Measurements from ENCODE around the gene ARF5.

GRCh38 chr7:127632276-127632910 lies 44.2 kb downstream of the ARF5 start:
- TF ChIP-seq CTCF (IDR thresholded peaks at IDR 0.05; ENCODE audit: low read depth, low read length, poor library complexity, severe bottlenecking) (no peak), EZH2phosphoT487 (IDR thresholded peaks at IDR 0.05; ENCODE audit: borderline replicate concordance, low read length) (no peak)

Data from DOHH2 (cell line).